Mesenteric fat pad (tissue), 1 donor: ENCODE measurements around the gene ZNF268. TPM values are rescaled to one million over a fixed set of nuclear protein-coding genes. Genes with fewer than 3 reads are reported as not detected.
"Not testable (repeated sequence)": the region's sequence is repeated elsewhere in the genome, so short reads cannot be mapped to it uniquely, and the experiment has no call there.

Experiments used
- DNase-seq: peaks from one replicate; pipeline ENCODE4 v3.0.0-alpha.2; 2020; ENCODE audit warnings: low spot score
- total RNA-seq: library from RNA; stranded (reverse); fragmentation: NEBNext Ultra II Directional; extraction: Animal tissue kit (Norgen Biotek cat#: 25700); gene quantifications from one replicate; pipeline ENCODE4 v1.2.1, GENCODE V29; 2021
- donor health status: DM: yes; HTN: yes; CAD: no.

ZNF268 gene
- total RNA-seq, 1 donor from 2014 or later = 10.8 TPM

GRCh38 chr12:133226690-133227089, 45.4 kb downstream of the ZNF268 start:
- DNase-seq = no peak

GRCh38 chr12:133227281-133227852, 46.1 kb downstream of the ZNF268 start:
- DNase-seq = no peak

GRCh38 chr12:133231001-133231400, 49.7 kb downstream of the ZNF268 start:
- DNase-seq = no peak

GRCh38 chr12:133233006-133233405, 51.7 kb downstream of the ZNF268 start:
- no peak for DNase-seq

- DNase-seq = no peak
Observed at GRCh38 chr12:133233993-133234564, 52.8 kb downstream of the ZNF268 start.

- no peak for DNase-seq
Observed at GRCh38 chr12:133234971-133235370, 53.7 kb downstream of the ZNF268 start.

- no peak for DNase-seq
Observed at GRCh38 chr12:133235401-133236112, 54.3 kb downstream of the ZNF268 start, which contains the start of gene ANHX. ANHX (minus strand) TSS chr12:133235877; CDS start chr12:133234356, 1,521 bp downstream.

- no peak for DNase-seq
Observed at GRCh38 chr12:133236144-133236543, 54.8 kb downstream of the ZNF268 start.

GRCh38 chr12:133236556-133236955, 55.3 kb downstream of the ZNF268 start:
- DNase-seq = no peak

- DNase-seq = no peak
Observed at GRCh38 chr12:133251732-133252131, 70.4 kb downstream of the ZNF268 start.

GRCh38 chr12:133255833-133256232, 74.5 kb downstream of the ZNF268 start:
- DNase-seq = not testable (repeated sequence)

GRCh38 chr12:133256321-133256720, 75.0 kb downstream of the ZNF268 start:
- no peak for DNase-seq

- DNase-seq = no peak
Observed at GRCh38 chr12:133264173-133264572, 82.9 kb downstream of the ZNF268 start.

Other genes with a start within 250 kb of the ZNF268 start
- 8.0 TPM for gene ZNF605, start 225.2 kb upstream of the ZNF268 start, total RNA-seq
- 7.0 TPM for gene ZNF26, start 195.1 kb upstream of the ZNF268 start, total RNA-seq
- gene ZNF84, start 144.0 kb upstream of the ZNF268 start, total RNA-seq = 19.2 TPM
- 9.1 TPM for gene ZNF140, start 100.6 kb upstream of the ZNF268 start, total RNA-seq
- gene ZNF891, start 51.2 kb upstream of the ZNF268 start, total RNA-seq = 1.8 TPM
- gene ZNF10, start 50.9 kb upstream of the ZNF268 start, total RNA-seq = 7.4 TPM
- not detected for gene ANHX, start 54.4 kb downstream of the ZNF268 start, total RNA-seq